Chondrocyte (in vitro differentiated cells): ENCODE results near the gene PLXND1. TPM values are rescaled to one million over a fixed set of nuclear protein-coding genes. Genes with fewer than 3 reads are reported as not detected.

ENCODE experiments used
- DNase-seq: peaks from one replicate; pipeline ENCODE4 v3.0.0; 2021; ENCODE audit warnings: mixed read lengths, low spot score
- H3K27ac Mint-ChIP-seq: one replicate; pipeline ENCODE4 v1.8.0; 2021; ENCODE audit warnings: mild to moderate bottlenecking, moderate library complexity, mixed read lengths; ENCODE audit not compliant: unreplicated experiment
- H3K27me3 Mint-ChIP-seq: 2 replicates; pipeline ENCODE4 v1.8.0; 2021; ENCODE audit warnings: low read depth, mixed read lengths
- H3K36me3 Mint-ChIP-seq: 2 replicates; pipeline ENCODE4 v1.8.0; 2021; ENCODE audit warnings: low read depth, mixed read lengths
- H3K4me1 Mint-ChIP-seq: 2 replicates; pipeline ENCODE4 v1.8.0; 2021; ENCODE audit warnings: low read depth, mild to moderate bottlenecking, mixed read lengths
- H3K4me3 Mint-ChIP-seq: one replicate; pipeline ENCODE4 v1.8.0; 2021; ENCODE audit warnings: mild to moderate bottlenecking, moderate library complexity, mixed read lengths; ENCODE audit not compliant: unreplicated experiment
- H3K9me3 Mint-ChIP-seq: 2 replicates; pipeline ENCODE4 v1.8.0; 2021; ENCODE audit warnings: low read depth, mixed read lengths
- total RNA-seq: library from RNA; stranded (reverse); gene quantifications from 3 replicates; pipeline ENCODE4 v1.2.1, GENCODE V29; 2021
- TF ChIP-seq, protein P1 (sequence below): fragments of 200-600 bp; sonication (generic); IDR thresholded peaks from 2 replicates; pipeline ENCODE4 v1.5.0; 2021; ENCODE audit warnings: antibody characterized with exemption, mild to moderate bottlenecking, moderate library complexity

The PLXND1 gene
- total RNA-seq, 1 donor from 2014 or later, result 267 TPM

DNA sequence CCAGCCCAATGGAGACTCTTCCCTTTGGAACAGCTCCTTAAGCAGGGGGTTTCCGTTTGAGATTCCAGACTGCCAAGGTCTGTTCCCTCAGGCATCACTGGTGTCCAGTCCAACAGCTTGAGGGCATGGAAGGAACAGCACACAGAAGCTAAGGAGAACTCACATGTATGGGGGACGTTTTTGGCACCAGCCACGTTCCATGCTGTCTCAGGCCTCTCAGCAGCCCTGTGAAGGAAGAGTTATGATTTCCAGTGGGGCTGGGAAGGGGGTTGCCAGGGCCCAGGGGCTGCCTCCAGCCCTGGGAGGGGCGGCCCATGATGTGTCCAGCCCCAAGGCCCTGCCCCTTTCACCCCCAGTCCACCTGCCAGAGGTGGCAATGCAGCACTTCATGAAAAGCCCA lies 85.5 kb downstream of the PLXND1 start:
- H3K4me3 Mint-ChIP-seq, result no peak overlapping the region
- H3K27ac Mint-ChIP-seq, result no peak overlapping the region
- no peak for DNase-seq

DNA sequence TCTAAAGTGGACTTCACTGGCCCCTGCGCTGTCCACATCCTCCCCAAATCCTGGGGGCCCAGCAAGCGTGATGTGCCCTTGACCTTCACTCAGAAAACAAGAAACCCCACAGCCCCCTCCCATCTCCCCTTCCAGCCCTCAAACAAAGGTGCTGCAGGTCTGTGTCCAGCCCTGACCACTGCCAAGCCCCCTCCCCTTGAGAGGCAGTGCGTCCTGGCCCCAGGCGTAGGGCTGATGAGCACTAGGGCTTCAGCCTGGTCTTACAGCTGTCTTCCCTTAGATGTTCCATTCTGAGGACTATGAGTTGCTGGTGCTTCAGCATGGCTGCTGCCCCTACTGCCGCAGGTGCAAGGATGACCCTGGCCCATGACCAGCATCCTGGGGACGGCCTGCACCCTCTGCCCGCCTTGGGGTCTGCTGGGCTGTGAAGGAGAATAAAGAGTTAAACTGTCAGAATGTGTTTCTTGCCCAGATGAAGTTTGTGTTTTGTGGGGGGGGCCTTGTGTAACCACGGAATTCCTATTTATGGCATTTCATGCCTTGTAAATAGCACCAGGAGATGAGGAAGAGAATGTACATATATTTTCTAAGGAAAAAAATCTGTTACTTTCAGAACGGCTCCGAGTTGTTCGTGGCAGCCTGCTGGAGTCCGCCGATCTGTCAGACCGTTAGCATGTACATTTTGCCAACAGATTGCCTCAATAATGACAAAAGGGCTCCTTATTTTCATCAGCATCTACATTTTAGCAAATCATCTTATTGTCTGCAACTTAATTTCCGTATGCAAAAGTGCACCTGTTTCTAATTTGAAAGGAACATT lies 86.4 kb downstream of the PLXND1 start:
- TF ChIP-seq, protein P1, sequence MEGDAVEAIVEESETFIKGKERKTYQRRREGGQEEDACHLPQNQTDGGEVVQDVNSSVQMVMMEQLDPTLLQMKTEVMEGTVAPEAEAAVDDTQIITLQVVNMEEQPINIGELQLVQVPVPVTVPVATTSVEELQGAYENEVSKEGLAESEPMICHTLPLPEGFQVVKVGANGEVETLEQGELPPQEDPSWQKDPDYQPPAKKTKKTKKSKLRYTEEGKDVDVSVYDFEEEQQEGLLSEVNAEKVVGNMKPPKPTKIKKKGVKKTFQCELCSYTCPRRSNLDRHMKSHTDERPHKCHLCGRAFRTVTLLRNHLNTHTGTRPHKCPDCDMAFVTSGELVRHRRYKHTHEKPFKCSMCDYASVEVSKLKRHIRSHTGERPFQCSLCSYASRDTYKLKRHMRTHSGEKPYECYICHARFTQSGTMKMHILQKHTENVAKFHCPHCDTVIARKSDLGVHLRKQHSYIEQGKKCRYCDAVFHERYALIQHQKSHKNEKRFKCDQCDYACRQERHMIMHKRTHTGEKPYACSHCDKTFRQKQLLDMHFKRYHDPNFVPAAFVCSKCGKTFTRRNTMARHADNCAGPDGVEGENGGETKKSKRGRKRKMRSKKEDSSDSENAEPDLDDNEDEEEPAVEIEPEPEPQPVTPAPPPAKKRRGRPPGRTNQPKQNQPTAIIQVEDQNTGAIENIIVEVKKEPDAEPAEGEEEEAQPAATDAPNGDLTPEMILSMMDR, result no peak
- no peak overlapping the region for H3K27ac Mint-ChIP-seq

More for the DNA sequence above, 85.5 kb downstream of the PLXND1 start:
- H3K27me3 Mint-ChIP-seq, result no peaks in the 10 kb centered on the region
- TF ChIP-seq, protein P1, result no peak
- H3K4me1 Mint-ChIP-seq, result peaks cover 3% of the 10 kb centered on the region
- H3K36me3 Mint-ChIP-seq, result peaks cover 8% of the 10 kb centered on the region
- no peaks in the 10 kb centered on the region for H3K9me3 Mint-ChIP-seq

DNA sequence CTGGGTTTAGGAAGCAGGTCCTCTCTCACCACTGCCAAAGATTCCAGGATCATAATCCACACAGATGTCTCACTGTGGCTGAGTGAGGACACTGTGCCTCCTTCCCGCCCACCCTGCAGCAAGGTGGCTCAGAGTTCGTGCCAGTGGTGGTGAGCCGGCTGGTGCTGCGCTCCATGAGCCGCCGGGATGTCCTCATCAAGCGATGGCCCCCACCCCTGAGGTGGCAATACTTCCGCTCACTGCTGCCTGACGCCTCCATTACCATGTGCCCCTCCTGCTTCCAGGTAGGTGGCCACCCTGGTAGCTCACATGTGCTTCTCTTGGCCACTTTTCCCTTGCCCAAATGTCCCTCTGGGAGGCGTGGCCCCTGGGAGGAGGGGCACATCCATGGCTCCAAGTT lies 87.0 kb downstream of the PLXND1 start:
- no peak overlapping the region for H3K4me3 Mint-ChIP-seq
- no peaks in the 10 kb centered on the region for H3K27me3 Mint-ChIP-seq
- no peak for DNase-seq
- peaks cover 3% of the 10 kb centered on the region for H3K4me1 Mint-ChIP-seq
- no peaks in the 10 kb centered on the region for H3K9me3 Mint-ChIP-seq
- TF ChIP-seq, protein P1, result no peak
- no peak overlapping the region for H3K27ac Mint-ChIP-seq
- peaks cover 10% of the 10 kb centered on the region for H3K36me3 Mint-ChIP-seq

More for the DNA sequence above, 86.4 kb downstream of the PLXND1 start:
- H3K4me1 Mint-ChIP-seq, result peaks cover 3% of the 10 kb centered on the region
- DNase-seq, result no peak
- no peak overlapping the region for H3K4me3 Mint-ChIP-seq
- H3K36me3 Mint-ChIP-seq, result peaks cover 10% of the 10 kb centered on the region
- H3K27me3 Mint-ChIP-seq, result no peaks in the 10 kb centered on the region
- no peaks in the 10 kb centered on the region for H3K9me3 Mint-ChIP-seq

DNA sequence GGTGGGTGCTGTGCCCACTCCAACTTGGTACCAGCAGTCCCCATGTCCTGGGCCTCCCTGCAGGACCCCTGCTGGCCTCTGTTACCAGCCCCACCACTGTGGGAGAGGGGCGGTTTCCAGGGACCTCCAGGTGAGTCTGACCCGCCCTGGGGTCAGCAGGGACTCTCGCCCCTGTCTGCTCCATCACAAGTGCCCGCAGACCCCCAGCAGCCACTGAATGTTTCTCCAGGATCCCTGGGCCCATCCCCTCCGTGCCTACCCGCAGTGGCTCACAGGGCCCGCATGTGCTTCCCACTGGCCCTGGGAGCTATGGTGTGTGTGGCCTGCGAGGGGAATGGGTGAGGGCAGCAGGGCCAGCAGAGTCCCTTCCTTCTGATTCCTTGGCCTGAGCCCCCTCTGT lies 87.9 kb downstream of the PLXND1 start:
- H3K27ac Mint-ChIP-seq, result no peak overlapping the region
- peaks cover 3% of the 10 kb centered on the region for H3K4me1 Mint-ChIP-seq
- TF ChIP-seq, protein P1, result no peak
- H3K36me3 Mint-ChIP-seq, result peaks cover 12% of the 10 kb centered on the region
- DNase-seq, result no peak
- no peaks in the 10 kb centered on the region for H3K9me3 Mint-ChIP-seq
- H3K27me3 Mint-ChIP-seq, result no peaks in the 10 kb centered on the region
- no peak overlapping the region for H3K4me3 Mint-ChIP-seq

DNA sequence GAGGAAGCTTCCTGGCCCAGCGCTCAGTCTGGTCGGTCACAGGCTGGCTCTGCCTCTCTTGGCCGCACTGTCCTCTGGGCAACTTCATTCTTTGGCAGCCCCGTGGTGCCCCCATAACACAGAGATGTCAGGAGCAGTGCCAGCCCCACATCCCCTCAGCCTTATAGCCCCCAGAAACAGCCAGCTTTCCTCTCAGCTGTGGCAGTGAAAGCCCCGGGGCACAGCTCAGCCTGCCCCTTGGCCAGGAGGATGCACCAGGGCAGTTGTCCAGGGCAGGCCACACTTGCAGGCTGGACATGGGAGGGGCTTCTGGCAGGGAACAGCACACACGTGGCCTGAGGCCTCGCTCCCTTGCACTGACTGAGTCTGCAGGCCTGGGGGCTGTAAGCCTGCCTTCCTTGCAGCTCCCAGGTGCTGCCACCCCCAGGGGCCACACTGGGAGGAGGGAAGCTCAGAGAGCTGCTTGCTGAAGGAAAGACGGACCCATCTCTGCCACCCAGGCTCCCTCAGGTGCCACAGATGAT lies 88.4 kb downstream of the PLXND1 start:
- TF ChIP-seq, protein P1, result no peak
- no peaks in the 10 kb centered on the region for H3K9me3 Mint-ChIP-seq
- no peak for DNase-seq
- no peak overlapping the region for H3K27ac Mint-ChIP-seq
- no peaks in the 10 kb centered on the region for H3K27me3 Mint-ChIP-seq
- H3K36me3 Mint-ChIP-seq, result peaks cover 15% of the 10 kb centered on the region
- no peak overlapping the region for H3K4me3 Mint-ChIP-seq
- H3K4me1 Mint-ChIP-seq, result peaks cover 3% of the 10 kb centered on the region
